Fibroblast of skin of right biceps (primary cell): ENCODE data around the gene DDX4.
"Not testable (repeated sequence)": the region's sequence is repeated elsewhere in the genome, so short reads cannot be mapped to it uniquely, and the experiment has no call there.

Experiments
- DNase-seq: peaks from one replicate; pipeline ENCODE4 v3.0.0-alpha.2; 2013

DDX4 gene

DNA sequence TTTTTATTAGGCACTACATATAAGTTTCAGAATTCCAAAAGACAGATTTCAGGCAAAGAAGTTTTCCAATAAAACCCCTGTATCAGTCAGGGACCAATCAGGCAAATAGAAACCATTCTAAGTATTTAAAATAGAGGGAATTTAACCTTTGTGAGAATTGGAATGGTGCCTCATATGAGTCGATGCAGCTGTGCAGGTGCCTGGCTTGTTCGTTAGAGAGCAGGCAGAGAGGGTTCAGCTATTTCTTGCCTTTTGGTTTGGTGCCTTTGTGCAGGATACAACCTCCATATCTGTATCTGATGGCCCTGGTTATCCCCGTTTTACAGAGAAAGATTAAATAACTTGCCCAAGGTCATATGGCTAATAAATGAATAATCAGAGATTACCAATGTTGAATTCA is 6.0 kb upstream of the DDX4 start:
- DNase-seq = no peak

DNA sequence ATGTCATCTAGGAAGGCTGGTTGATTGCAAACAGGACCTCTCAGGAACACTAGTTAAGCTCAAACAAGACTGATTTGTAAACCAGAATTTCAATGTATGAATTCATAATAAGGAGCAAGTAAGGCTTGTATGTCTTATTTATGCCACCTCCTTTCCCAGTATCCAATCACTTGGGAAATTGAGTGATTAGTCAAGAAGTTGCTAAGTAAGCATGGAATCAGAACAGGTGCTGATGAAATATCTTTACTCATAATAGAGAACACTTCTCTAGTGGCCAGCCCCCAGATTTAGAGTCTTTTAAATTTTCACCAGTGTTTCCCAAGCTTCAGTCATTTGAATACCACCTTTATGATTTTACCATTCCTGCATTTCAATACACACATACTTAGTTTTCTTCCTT is 5.3 kb upstream of the DDX4 start:
- DNase-seq = no peak

DNA sequence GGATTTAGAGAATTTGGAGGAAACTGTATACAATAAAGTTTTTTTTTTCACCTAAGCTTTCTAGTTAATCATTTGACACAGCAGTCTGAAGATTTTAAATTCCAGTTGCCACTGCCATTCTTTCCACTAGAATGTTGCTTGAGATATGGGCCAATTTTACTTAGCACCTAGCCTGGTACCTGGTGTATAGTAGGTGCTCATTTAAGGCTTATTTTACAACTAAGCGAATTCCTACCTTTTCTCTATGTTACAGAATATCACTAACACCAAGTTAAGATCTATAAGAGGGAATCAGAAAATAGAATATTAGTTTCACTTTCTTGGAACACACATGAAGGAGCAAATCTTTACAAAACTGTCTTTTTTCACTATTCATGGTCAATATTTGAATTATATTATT is 3.2 kb upstream of the DDX4 start:
- DNase-seq = no peak

DNA sequence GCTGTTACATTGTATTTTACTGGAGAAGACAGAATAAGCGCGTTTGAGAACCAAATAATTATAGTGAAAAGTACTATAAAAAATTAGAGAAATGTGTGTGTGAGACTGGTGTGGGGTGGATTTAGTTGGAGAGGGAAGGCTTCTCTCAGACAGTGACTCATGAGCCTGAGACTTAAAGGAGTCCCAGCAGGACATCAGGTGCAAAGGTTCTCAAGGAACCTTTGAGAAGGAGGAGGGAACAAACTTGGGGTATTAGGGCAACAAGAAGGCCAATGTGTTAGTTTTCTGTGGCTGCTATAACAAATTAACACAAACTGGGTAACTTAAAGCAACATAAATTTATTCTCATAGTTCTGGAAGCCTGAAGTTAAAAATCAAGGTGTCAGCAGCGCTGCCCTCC is 4.9 kb downstream of the DDX4 start:
- DNase-seq = no peak

DNA sequence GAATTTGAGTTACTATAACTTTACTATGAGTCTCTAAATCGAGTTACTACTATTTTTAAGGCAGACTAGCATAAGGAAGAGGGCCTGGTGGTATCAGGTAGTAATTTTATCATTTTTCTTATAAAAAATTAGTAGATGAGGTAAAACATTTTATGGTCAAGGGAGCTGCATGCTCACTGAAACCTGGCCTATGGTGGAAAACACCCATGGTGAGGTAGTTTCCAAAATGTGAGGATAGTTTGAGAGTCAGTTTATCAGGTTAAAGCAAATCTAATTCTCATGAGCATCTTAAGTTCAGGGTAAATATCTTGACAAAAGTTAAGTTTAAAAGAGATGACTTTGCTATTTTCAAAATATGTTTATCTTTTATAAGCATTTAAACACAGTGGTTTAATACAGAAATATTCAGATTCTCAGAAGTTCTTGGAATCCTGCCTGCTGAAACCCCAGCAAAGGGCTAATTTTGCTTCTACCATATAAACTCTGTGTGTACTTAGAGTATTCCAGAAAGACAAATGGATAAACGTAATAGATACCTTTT is 10.0 kb downstream of the DDX4 start:
- DNase-seq = no peak

DNA sequence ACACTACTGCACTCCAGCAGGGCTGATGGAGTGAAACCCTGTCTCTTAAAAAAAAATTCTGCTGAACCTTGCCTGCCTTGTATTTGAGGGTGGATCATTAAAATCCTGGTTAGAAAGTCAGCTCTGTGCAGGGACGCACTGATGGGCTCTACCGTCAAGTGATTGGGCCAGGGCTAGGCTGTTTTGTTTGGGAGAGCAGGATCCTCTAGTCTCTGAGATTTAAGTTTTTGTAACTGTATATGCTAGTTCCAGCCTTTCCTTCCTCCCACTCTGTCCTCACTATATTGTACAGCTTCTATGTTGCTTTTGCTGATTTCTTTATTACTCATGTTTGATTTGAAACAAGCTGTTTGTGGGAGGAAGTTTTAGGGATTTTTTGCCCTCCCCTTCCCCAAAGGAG is 11.5 kb downstream of the DDX4 start:
- no peak for DNase-seq

DNA sequence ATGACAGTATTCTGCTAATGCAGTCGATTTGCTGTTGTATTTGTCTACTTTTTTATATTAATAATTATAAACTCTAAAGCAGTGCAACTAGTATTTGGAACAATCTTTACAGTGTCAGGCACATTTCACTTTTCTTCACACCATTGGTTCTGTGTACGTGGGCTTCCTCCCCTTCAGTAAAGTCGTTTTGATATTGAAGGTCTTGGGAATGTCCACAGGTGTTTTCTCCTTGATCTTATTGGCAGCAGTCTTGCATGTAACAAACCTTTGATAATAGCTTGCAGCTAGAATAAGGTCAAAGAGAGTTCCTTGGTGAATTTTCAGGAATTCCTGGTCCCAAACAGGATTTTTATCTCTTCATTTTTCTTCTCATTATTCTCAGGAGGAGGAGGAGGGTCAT is 12.2 kb downstream of the DDX4 start:
- DNase-seq = no peak

DNA sequence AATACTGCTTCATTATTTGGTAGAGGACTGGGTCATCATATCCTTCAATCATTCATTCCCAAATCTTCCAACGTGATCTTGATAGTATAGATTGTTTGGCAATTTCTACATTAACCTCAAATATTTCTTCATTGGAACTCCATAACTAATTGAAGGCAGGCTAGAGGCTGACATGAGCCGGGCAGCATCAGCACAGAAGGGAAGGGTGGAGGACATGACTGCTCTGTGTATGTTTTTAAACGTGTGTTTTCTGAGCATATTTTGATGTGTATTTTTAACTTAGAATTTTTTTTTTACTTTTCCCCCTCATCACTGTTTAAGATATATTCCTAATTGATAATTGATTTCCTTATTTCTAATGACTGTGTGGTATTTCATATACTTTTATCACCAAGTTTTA is 12.6 kb downstream of the DDX4 start:
- no peak for DNase-seq

DNA sequence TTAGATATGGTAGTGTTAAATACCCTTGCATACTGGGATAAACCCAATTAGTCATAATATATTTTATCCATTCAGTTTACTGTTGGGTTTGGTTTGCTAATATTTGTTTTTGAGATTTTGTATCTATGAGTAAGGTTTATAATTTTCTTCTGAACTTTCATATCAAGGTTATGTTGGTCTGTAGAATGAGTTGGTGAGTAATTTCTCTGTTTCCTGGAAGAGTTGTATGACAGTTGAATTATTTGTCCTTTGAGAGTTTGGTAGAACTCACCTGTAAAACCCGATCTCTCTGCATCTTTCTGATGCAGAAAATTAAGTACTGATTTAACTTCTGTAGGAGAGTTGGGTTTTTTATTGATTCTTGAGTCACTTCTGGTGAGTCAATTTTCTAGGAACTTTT is 20.4 kb downstream of the DDX4 start:
- DNase-seq = no peak

DNA sequence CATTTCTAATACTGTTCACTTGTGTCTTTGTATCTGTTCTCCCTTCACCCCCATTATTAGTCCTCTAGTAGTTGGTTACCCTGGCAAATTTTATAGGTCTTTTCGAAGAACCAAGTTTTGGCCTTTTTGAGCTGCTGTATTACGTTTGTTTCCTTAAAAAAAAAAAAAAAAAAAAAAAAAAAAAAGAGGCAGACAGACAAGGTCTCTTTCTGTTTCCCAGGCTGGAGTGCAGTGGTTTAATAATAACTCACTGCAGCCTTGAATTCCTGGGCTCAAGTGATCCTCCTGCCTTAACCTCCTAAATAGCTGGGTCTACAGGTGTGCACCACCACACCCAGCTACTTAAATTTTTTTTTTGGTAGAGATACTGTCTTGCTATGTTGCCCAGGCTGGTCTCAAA is 20.9 kb downstream of the DDX4 start:
- no peak for DNase-seq

DNA sequence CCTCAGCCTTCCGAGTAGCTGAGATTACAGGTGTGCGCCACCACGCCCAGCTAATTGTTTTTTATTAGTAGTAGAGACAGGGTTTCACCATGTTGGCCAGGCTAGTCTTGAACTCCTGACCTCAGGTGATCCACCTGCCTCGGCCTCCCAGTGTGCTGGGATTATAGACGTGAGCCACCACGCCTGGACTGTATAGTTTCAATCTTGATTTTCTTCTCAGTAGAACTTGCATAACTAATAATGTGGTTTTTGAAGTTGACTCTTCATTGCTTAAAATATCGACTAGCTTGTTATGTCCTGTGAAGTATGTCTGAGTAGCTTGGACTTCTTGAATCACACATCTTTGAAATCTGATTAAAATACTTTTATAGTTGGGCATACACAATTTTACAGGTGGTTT is 23.9 kb downstream of the DDX4 start:
- not testable (repeated sequence) for DNase-seq

DNA sequence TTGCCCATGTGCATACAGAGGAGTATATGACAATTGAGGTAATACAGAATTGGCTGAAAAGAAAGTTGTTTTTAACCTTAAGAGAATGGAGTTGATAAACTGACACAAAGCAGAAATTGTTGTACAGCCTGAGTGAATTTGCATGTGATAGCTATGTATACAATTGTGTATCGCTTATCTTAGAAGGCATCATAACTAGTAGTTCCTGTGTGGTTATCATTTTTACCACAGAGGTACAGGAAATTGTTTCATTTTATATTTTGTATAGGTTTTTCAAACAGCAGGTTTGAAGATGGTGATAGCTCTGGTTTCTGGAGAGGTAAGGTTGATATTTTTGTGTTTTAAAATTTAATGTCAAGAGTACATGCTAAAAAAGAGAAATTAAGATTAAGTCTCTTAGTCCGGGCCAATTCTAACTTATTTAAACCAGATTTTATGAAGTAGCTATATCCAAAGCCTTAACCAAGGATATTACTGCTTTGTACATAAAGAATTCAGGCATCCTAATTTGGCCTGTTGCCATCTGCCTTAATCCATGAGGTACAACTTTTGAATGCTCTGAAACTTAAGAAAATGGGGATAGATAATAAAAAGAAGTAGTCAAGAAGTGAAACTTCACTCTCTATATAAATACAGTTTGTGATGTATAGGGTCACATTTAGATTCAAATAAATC is 26.0 kb downstream of the DDX4 start:
- DNase-seq = no peak

DNA sequence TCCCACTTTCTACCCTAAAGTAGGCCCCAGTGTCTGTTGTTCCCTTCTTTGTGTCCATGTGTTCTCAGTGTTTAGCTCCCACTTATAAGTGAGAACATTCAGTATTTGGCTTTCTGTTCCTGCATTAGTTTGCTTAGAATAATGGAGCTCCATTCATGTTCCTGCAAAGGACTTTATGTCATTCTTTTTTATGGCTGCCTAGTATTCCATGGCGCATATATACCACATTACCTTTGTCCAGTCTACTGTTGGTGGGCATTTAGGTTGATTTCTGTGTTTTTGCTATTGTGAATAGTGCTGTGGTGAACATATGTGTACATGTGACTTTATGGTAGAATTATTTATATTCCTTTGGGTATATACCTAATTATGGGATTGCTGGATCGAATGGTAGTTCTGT is 30.4 kb downstream of the DDX4 start:
- no peak for DNase-seq

DNA sequence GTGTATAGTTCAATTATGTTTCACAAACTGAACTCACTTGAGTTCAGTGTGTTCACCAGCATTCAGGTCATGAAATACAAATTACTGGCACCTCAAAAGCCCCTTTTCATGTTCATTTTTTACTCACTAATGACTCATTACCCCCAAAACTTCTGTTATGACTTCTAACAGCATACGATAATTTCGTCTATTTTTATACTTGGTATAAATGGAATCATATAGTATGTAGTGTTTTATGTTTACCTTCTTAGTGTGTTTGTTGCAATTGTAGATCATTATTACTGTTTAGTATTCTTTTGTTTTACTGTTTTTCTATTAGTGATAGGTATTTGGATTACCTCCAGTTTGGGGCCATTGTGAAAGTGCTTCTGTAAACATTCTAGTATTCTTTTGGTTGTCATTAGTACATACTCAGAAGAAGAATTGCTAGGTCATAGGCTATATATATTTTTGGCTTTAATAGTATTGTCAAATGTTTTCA is 33.4 kb downstream of the DDX4 start:
- no peak for DNase-seq

DNA sequence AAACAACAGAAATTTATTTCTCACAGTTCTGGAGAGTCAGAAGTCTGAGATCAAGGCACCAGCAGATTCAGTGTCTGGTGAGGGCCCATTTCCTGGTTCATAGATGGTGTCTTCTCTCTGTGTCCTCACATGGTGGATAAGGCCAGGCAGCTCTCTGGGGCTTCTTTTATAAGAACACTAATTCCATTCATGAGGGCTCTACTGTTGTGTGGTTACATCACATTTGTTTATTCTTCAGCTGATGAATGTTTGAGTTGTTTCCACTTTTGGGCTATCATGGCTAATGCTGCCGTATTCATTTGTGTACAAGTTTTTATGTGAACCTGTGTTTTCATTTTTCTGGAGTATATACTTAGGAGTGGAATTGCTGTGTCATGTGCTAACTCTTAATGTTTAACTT is 35.2 kb downstream of the DDX4 start:
- no peak for DNase-seq

DNA sequence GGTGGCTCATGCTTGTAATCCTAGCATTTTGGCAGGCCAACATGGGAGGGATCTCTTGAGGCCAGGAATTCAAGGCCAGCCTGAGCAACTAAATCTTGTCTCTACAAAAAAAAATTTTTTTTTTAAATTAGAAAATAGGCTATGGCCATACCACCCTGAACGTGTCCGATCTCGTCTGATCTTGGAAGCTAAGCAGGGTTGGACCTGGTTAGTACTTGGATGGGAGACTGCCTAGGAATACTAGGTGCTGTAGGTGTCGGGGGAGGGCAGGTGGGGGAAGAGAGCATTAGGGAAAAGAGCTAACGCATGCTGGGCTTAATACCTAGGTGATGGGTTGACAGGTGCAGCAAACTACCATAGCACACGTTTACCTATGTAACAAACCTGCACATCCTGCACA is 39.5 kb downstream of the DDX4 start:
- DNase-seq = no peak

DNA sequence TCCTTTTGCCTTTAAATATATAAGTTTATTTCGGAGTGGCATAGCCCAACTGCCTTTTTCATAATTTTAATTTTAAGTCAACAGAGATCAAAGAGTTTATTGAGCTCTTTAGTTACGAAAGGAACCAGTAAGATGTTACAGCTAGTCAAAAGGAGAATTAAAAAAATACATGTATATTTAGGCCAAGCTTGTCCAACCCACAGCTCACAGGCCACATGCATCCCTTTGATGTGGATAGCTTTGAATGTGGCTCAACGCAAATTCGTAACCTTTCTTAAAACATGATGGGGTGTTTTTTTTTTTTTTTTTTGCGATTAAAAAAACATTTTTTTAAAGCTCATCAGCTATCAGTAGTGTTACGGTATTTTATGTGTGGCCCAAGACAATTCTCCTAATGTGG is 63.1 kb downstream of the DDX4 start:
- DNase-seq = no peak

DNA sequence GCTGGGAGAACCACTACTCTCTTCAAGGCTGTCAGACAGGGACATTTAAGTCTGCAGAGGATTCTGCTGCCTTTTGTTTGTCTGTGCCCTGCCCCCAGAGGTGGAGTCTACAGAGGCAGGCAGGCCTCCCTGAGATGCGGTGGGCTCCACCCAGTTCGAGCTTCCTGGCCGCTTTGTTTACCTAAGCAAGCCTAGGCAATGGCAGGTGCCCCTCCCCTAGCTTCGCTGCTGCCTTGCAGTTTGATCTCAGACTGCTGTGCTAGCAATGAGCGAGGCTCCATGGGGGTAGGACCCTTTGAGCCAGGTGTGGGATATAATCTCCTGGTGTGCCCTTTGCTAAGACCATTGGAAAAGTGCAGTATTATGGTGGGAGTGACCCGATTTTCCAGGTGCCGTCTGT is 71.0 kb downstream of the DDX4 start:
- not testable (repeated sequence) for DNase-seq

DNA sequence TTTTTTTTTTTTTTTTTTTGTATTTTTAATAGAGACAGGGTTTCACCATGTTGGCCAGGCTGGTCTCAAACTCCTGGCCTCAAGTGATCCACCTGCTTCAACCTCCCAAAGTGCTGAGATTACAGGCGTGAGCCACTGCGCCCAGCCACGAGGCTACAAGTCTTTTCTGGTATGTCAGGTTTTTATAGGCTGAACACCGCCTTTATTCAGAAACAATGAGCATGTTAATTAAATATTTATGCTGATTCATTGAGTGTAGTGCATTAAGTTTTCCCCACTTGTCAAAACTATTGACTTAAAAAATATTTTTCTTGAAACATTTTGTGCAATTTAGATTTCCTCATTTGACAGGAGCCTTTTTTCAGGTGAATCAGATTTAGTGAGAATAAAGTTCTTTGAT is 78.1 kb downstream of the DDX4 start:
- not testable (repeated sequence) for DNase-seq

DNA sequence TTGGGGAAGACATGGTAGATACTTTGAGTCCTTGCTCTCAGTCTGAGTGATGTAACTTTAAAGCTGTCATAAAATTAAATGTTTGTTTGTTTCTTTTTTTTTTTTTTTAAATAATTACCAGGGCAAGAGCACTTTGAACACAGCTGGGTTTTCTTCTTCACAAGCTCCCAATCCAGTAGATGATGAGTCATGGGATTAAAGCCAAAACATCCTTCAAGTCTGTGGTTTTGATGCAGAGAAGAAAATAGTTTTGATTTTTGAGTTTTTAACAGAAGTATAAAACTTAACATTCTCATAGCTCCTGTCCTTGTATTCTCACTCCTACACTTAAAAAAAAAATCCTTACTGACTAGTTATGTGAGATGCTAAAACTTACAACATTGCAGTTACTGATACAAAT is 78.5 kb downstream of the DDX4 start:
- peak; percentile 92 for DNase-seq

DNA sequence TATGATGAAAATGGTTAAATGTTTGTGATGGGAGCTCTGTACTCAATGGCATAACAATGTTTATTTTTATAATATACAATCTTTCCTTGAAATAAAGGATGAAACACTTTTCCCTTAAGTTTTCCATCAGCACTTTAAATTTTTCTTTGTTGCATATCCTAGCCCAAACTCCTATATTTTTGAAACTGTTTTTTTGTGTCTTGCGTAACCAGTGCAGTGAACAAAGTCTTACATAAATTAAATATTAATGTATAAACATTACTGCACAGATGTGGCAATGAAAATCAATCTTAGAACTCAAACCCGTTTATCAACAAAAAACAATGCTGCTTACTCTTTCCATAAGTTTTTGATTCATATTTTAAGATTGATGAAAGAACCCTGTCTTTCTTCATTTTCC is 79.2 kb downstream of the DDX4 start:
- no peak for DNase-seq

DNA sequence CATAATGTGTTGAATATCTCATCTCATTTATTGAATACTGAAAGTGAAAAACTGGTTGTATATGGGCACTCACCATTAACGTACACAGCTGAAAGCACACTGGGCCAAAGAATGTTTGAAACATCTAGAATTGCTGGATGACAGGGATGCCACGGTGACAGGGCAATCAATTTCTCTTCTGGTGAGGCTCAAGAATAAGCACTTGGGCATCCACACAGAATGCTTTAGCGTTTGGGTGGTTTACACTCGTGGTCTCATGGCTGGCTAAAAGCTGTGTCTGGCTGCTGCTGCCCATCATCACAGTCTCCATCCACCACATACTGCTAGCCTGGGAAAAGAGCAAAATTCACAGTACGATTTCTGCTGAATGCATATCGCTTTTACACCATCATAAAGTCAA is 82.6 kb downstream of the DDX4 start:
- peak; percentile 35 for DNase-seq

DNA sequence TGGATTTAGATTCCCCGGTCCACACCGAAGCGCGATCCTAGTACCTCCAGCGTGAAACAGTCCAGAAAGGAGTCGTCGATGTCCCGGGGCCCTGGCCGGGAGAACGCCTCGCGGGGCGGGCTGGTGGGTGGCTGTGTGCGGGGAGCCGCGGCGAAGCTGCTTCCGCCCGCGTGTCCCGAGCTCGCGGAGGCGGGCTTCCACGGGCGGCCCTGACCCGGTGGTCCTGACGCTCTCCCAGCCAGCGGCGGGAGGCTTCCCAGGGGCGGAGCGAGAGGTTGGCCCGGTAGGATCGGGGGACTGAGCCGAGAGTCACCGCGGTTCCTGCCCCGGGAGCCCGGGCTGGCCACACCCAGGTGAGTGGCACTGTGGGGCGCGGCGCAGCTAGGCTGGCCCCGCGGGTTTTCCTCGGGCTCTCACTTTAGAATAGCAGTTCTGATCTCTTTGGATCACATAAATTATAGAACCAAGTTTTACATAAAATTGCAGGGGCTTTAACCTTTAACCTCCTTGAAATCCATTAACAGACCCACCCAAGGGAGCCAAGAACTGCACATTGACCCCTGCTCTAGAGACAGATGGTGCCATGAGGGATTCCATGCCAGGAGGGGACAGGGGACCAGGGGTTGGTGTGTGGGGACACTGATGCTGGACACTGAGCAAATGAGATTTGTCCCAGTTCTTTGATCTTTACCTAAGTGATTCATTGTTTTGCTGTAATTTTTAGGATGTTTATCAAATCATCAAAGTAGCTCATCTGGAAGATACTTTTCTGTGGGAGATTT is 84.1 kb downstream of the DDX4 start:
- DNase-seq = peak; percentile 12

DNA sequence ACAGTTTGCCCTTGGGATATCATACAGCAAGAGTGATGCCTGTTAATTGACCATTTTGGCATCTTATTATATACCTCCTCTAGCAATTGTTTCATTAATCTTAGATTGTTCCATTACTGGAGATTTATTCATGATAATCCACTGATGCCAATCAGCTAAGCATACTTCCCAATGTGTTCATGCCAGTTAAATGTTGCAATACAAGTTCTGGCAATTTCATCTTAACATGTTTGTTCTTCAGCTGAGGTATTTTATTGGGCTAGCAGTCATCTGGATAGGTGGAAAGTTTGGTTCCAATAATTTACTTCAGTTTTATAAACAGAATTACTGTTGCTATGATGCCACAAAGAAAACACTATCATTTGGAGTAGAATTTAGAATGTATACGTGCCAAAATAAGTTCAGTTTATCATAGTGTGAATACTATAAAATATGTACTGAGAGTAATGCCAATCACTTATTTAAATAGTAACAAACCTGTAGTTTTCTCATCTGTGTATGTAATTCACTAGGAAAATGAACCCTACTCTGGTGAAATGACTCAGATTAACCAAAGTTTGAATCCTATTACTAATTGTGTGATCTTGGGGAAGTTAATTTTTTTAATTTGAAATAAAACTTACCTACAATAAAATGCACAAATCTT is 85.4 kb downstream of the DDX4 start:
- no peak for DNase-seq
